Panc1 (cell line): ENCODE data around the gene KLF2.

ENCODE experiments used
- POLR2AphosphoS5 ChIP-seq: IDR thresholded peaks from 2 replicates; pipeline ENCODE4 v1.6.1; 2012; ENCODE audit warnings: mild to moderate bottlenecking, low read depth, low read length, moderate library complexity
- SIN3A ChIP-seq: IDR thresholded peaks from 2 replicates; pipeline ENCODE4 v1.6.1; 2012; ENCODE audit warnings: low read depth, mild to moderate bottlenecking, low read length, moderate library complexity, borderline replicate concordance; ENCODE audit not compliant: insufficient read depth
- TF ChIP-seq, protein P1 (sequence below): fragments of 450-650 bp; IDR thresholded peaks from 2 replicates; pipeline ENCODE4 v1.5.1; 2017; ENCODE audit warnings: mild to moderate bottlenecking
- TF ChIP-seq, protein P2 (sequence below), 2 experiments: IDR thresholded peaks; 2 replicates each; pipeline ENCODE4 v1.6.1; 2011 to 2012; ENCODE audit warnings: low read depth in 2 of 2, control low read depth in 1 of 2, low read length in 1 of 2, mild to moderate bottlenecking in 1 of 2, moderate library complexity in 1 of 2; ENCODE audit not compliant: insufficient read depth in 1 of 2

DNA sequence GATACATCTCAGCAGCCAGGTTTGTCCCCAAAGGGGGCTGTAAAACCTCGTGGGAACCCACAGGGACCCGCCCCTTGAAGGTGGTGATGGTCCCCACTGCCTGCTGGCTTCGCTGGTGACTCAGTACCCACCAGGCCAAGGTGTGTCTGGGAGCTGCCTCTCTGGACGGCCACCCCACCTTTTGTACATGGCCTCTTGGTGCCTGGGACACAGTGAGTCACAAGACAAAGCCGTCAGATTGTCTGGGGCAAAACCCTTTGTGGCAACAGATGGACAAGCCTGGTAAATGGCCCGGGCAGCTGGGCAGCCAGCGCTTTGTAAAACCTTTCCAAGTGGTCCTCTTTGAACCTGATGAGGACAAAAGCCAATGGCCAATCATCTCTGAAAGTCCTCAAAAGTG lies 27.9 kb upstream of the KLF2 start:
- TF ChIP-seq, protein P1, sequence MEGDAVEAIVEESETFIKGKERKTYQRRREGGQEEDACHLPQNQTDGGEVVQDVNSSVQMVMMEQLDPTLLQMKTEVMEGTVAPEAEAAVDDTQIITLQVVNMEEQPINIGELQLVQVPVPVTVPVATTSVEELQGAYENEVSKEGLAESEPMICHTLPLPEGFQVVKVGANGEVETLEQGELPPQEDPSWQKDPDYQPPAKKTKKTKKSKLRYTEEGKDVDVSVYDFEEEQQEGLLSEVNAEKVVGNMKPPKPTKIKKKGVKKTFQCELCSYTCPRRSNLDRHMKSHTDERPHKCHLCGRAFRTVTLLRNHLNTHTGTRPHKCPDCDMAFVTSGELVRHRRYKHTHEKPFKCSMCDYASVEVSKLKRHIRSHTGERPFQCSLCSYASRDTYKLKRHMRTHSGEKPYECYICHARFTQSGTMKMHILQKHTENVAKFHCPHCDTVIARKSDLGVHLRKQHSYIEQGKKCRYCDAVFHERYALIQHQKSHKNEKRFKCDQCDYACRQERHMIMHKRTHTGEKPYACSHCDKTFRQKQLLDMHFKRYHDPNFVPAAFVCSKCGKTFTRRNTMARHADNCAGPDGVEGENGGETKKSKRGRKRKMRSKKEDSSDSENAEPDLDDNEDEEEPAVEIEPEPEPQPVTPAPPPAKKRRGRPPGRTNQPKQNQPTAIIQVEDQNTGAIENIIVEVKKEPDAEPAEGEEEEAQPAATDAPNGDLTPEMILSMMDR, result no peak
- no peak for TF ChIP-seq POLR2AphosphoS5
- TF ChIP-seq, protein P2, sequence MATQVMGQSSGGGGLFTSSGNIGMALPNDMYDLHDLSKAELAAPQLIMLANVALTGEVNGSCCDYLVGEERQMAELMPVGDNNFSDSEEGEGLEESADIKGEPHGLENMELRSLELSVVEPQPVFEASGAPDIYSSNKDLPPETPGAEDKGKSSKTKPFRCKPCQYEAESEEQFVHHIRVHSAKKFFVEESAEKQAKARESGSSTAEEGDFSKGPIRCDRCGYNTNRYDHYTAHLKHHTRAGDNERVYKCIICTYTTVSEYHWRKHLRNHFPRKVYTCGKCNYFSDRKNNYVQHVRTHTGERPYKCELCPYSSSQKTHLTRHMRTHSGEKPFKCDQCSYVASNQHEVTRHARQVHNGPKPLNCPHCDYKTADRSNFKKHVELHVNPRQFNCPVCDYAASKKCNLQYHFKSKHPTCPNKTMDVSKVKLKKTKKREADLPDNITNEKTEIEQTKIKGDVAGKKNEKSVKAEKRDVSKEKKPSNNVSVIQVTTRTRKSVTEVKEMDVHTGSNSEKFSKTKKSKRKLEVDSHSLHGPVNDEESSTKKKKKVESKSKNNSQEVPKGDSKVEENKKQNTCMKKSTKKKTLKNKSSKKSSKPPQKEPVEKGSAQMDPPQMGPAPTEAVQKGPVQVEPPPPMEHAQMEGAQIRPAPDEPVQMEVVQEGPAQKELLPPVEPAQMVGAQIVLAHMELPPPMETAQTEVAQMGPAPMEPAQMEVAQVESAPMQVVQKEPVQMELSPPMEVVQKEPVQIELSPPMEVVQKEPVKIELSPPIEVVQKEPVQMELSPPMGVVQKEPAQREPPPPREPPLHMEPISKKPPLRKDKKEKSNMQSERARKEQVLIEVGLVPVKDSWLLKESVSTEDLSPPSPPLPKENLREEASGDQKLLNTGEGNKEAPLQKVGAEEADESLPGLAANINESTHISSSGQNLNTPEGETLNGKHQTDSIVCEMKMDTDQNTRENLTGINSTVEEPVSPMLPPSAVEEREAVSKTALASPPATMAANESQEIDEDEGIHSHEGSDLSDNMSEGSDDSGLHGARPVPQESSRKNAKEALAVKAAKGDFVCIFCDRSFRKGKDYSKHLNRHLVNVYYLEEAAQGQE (IDR thresholded peaks at IDR 0.05; ENCODE audit: insufficient read depth in 1 of 2, low read depth in 2 of 2, low read length in 1 of 2), result no peak
- no peak for TF ChIP-seq SIN3A
